GM23338 (cell line): ENCODE data around the gene SLC35F2.

ENCODE experiments used
- EZH2 ChIP-seq: fragments of 200-600 bp; sonication (generic); IDR thresholded peaks from one replicate; pipeline ENCODE4 v1.8.0; 2017; ENCODE audit warnings: antibody characterized with exemption, mild to moderate bottlenecking, low read depth; ENCODE audit not compliant: unreplicated experiment
- EZH2phosphoT487 ChIP-seq: fragments of 200-600 bp; sonication (generic); IDR thresholded peaks from one replicate; pipeline ENCODE4 v1.8.1; 2018; ENCODE audit warnings: antibody characterized with exemption; ENCODE audit not compliant: unreplicated experiment
- TF ChIP-seq, protein P1 (sequence below), 2 experiments: fragments of 200-600 bp in 1 of 2; sonication (generic) in 1 of 2; conservative IDR thresholded peaks; 2 replicates each; pipeline versions ENCODE4 v1.5.1 to v1.6.1; 2016 to 2017; ENCODE audit warnings: antibody characterized with exemption in 2 of 2, low read depth in 2 of 2, mild to moderate bottlenecking in 2 of 2, moderate library complexity in 1 of 2

DNA sequence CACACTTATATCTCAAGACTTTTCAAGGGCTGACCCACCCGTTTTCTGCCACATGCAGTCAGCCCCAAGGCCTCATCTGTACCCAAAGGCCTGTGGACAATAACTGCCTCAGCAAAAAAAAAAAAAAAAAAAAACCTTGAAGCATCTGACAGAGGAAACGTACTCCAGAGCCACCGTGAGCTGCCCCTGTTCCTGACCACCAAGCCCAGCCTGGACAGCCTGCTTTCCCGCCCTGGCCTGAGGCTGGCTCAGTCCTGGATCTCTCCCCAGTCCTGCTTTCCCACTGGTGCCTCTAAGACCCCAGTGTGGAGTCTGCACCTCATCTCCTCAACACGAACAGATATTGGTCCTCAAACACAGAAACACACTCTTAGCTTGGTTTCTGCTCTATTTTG is 66.5 kb downstream of the SLC35F2 start:
- TF ChIP-seq, protein P1, sequence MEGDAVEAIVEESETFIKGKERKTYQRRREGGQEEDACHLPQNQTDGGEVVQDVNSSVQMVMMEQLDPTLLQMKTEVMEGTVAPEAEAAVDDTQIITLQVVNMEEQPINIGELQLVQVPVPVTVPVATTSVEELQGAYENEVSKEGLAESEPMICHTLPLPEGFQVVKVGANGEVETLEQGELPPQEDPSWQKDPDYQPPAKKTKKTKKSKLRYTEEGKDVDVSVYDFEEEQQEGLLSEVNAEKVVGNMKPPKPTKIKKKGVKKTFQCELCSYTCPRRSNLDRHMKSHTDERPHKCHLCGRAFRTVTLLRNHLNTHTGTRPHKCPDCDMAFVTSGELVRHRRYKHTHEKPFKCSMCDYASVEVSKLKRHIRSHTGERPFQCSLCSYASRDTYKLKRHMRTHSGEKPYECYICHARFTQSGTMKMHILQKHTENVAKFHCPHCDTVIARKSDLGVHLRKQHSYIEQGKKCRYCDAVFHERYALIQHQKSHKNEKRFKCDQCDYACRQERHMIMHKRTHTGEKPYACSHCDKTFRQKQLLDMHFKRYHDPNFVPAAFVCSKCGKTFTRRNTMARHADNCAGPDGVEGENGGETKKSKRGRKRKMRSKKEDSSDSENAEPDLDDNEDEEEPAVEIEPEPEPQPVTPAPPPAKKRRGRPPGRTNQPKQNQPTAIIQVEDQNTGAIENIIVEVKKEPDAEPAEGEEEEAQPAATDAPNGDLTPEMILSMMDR (conservative IDR thresholded peaks at IDR 0.05; ENCODE audit: low read depth in 2 of 2), result no peak
- TF ChIP-seq EZH2phosphoT487, result no peak
- no peak for TF ChIP-seq EZH2
